GM18499 (cell line): Measurements from ENCODE around the gene FUBP1.
"Not testable (repeated sequence)": the region's sequence is repeated elsewhere in the genome, so short reads cannot be mapped to it uniquely, and the experiment has no call there.

Source experiments
- ATAC-seq: cut with Tn5 transposase; IDR thresholded peaks from one replicate; pipeline ENCODE4 v1.9.1; 2021; ENCODE audit warnings: moderate number of reproducible peaks; ENCODE audit not compliant: insufficient read depth, unreplicated experiment

Gene FUBP1

DNA sequence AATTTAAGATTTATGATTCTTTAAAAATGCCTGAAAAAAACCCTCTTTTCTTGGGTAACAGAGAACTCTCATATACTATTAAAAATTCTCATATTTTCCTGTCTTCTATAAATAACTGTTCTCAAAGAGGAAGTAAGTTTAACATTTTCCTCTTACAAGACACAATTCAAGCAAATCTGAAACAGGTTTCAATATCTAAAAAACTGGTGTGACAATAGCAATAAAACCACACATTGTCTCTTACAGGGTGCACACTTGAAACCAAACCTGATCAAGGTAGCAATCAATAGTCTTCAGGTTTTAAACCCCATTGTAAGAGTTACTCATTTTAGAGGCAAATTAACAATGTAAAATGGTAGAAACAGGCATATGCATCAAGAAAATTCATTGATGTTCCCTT is 28.0 kb downstream of the FUBP1 start:
- ATAC-seq = peak; percentile 67

DNA sequence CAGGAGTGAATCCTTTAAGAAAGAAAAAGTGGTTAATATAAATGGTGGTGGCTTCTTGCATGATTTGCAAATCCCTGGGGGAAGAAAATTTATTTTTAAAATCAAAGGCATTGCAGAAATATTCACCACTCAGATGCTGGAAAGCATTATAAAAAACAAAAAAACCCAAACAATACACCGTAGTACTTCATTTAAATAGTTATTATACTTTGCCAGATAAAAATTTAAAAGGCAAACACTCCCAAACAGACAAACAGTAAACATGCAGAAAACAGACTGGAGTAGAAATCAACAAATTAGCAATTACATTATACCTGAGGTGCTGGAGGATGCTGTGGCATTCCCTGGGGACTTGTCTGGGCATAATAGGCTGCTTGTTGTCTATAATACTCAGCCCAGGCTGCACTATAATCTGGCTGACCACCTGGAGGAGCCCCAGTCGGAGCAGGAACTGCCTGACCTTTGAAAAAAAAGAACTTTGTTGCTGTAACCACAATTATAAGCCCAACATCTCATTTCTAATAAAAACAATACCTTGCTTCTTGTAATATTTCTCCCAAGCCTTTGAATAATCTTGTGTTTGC is 29.9 kb downstream of the FUBP1 start:
- ATAC-seq = no peak

DNA sequence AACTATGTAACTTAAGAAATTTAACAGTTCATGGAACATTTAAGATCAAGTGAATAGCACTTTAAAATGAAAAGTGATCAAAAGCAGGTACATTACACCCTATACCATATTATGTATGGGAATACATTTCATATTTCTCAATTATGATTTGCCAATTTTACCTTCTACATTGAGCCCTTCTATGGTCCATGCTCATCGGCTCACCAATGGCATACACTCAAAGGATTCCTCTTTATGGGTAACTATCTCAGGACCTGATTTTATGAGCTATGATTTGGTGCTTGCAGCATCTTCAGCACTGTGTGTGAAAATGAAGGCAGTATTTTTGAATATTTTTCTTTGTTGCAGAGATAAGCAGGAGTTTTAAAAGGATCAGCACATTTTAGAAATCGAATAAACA is 33.5 kb downstream of the FUBP1 start:
- ATAC-seq = no peak

DNA sequence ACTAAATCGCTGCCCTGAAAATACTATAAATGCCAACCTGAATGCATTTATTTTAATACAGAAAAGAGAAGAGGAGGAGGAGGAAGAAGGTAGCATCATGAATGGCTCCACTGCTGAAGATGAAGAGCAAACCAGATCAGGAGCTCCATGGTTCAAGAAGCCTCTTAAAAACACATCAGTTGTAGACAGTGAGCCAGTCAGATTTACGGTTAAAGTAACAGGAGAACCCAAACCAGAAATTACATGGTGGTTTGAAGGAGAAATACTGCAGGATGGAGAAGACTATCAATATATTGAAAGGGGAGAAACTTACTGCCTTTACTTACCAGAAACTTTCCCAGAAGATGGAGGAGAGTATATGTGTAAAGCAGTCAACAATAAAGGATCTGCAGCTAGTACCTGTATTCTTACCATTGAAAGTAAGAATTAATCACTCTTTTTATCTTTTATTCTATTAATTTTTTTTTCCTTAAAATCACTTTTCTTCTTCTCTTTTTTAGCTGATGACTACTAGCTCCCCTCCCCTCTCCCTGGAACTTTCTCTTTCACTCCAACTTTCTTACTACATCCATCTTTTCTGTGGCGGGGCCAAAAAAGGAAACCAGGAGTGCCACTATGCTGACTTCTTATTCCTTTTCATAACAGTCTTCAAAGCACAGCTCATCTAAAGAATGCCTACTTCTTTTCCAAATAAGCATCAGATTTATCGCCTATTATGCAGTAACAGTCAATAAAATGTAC is 36.3 kb downstream of the FUBP1 start:
- no peak for ATAC-seq

DNA sequence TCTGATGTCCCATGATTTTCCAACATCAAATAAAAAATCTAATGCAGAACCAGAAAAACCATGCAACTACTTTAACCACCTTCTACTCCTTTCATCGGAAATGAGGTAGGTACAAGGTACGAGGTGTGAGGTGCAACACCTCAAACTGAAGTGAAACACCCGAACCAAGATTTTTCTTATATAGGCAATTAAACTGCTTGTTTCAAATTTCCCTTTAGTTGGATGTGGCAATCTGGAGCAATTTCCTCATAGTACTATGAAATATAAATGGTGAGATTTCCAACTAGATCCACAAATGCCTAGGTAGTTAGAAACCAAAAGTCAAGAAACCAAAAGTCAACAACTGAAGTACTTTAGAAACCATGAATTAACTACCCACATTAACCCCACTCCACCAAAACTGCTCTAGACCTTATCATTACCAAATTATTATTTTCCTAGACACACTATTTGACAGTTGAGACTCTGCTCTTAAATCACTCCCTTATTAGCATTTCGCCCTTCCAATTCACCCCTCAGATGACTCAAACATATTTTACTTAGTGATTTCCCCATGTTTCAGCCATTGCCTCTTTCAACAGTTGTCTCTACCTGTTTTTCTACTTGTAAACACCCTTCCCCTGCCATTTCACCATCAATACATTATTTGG is 37.8 kb downstream of the FUBP1 start:
- ATAC-seq = no peak

DNA sequence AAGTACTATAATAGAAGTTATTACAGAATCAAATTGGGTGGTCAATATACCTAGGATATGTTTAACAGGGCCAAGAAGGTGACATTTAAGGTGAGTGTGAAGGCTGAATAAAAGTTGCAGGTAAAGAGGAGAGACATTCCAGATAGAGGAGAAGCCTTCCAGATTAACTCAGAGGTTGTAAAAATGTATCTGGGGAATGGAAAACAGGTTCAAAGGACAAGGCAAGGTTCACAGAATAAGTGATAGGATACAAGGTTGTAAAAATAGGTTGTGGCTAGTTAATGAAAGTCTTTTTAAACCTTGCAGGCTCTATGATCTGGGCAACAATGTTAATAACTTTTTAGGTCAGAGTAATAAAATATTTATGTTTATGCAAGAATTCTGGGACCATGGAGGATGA is 40.2 kb downstream of the FUBP1 start:
- ATAC-seq = no peak

DNA sequence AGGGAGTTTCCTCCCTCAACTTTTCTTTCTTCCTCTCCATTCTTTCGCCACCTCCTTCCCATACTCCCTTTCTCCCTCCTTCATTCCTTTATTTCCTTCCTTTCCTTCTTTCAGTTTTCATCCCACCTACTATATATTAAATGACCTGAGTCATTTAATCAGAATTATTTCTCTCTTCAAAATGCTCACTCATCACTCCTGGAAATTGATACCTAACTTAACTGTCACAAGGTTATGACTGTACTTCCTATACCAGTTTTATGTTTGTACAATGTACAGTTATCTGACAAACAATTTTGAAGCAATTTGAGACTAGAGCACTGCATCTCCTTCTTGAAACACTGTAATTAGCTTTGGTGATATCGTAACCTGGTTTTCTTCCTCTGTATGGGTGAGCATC is 49.1 kb downstream of the FUBP1 start:
- ATAC-seq = no peak

DNA sequence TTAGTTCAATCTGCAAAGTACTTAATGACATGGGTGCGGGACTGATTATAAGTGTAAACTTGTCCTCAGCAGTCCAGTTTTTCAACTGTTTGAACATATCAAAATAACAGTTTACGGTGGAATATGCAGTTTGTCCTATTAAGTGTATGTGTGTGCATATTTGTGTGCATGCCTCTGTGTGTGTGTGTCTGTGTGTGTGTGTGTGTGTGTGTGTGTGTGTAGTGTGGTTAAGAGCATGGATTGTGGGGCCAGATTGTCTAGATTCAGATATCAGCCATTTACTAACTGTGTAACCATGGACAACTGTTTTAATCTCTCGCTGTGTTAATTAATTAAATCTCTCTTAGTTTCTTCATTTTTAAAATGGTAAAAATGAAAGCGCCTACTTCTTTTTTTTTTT is 51.5 kb downstream of the FUBP1 start:
- ATAC-seq = no peak

DNA sequence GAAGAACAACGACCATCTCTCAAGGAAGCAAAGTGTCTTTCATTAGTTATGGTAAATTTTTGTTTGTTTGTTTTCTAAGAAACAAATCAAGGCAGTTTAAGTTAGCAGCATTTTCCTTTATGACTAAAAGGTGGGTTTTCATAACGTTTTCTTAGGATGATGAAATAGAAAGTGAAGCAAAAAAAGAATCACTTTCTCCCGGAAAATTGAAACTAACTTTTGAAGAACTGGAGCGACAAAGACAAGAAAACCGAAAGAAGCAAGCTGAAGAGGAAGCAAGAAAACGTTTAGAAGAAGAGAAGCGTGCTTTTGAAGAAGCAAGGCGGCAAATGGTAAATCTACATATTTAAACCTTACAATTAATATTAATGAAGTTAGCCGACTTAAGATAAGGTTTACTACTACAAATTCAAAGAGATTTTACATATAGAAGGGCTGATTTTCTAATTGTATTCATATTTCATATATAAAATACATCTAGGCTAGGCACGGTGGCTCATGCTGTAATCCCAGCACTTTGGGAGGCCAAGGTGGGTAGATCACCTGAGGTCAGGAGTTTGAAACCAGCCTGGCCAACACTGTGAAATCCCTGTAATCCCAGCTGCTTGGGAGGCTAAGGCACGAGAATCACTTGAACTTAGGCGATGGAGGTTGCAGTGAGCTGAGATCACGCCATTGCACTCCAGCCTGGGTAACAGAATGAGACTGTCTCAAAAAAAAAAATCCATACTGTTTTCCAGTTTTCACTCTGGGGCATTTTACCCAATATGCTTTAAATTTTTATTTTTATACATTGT is 52.1 kb downstream of the FUBP1 start:
- peak; percentile 51 for ATAC-seq

DNA sequence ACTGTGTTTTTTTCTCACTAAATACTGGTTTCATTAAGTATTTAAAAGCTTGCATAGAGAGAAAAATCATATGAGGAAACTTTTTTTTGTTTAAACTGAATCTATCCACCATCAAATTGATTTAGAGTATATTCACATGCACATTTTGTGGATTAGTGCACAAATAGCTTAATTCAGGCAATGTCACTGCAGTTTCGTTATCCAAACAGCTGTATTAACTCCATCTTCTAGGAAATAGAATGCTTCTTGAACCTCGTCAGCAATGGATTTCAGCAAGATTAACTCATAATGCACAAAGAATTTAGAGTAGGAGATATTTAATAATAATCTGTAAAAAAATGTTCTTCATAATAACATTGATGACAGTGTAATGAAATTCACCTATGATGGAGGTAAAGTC is 52.9 kb downstream of the FUBP1 start:
- no peak for ATAC-seq

DNA sequence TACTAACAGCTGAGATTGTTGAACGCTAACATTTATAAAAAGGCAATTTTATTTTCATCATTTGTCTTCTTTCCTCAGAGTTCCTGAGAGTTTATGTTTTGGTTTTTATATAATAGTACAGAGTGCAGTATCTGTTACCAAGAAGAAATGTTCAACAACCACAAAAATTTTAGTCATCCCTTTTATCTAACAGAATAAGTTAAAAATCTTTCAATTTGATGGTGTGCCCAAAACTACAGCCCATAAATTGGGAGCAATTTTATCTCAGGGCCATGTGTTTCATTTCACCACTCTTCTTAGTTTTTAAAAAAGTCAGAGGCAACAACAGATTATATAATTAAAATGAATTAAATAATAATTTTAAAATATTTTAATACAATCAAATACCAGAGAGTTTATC is 53.4 kb downstream of the FUBP1 start:
- ATAC-seq = no peak

DNA sequence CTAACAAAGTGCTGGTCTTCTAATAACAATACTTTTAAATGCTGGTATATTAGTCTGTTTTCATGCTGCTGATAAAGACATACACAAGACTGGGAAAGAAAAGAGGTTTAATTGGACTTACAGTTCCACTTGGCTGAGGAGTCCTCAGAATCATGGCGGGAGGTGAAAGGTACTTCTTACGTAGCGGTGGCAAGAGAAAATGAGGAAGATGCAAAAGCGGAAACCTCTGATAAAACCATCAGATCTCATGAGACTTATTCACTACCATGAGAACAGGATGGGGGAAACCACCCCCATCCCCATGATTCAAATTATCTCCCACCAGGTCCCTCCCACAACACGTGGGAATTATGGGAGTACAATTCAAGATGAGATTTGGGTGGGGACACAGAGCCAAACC is 60.0 kb downstream of the FUBP1 start:
- ATAC-seq = not testable (repeated sequence)

DNA sequence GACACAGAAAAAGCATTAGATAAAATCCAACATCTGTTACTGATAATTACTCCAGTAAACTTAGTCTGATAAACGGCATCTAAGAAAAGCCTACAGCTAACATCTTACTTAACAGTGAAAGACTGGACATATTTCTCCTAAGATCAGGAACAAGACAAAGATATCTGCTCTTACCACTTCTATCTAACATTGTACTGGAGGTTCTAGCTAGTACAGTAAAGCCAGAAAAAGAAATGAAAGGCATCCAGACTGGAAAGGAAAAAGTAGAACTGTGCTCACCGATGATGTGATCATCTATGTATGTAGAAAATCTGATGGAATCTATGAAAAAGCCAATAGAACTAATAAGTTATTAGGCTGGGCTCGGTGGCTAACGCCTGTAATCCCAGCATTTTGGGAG is 68.8 kb downstream of the FUBP1 start:
- no peak for ATAC-seq

DNA sequence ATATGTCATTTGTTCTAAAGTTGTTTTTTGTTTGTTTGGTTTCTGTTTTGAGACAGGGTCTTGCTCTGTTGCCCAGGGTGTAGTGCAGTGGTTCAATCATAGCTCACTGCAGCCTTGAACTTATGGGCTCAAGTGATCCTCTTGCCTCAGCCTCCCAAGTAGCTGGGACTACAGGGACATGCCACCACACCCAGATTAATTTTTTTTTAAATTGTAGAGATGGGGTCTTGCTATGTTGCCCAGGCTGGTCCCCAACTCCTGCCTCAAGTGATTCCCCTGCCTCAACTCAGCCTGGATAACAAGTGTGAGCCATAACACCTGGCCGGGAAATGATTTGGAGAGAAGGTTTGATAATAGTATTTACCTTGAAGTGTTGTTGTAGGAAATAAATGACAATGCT is 72.2 kb downstream of the FUBP1 start:
- no peak for ATAC-seq

DNA sequence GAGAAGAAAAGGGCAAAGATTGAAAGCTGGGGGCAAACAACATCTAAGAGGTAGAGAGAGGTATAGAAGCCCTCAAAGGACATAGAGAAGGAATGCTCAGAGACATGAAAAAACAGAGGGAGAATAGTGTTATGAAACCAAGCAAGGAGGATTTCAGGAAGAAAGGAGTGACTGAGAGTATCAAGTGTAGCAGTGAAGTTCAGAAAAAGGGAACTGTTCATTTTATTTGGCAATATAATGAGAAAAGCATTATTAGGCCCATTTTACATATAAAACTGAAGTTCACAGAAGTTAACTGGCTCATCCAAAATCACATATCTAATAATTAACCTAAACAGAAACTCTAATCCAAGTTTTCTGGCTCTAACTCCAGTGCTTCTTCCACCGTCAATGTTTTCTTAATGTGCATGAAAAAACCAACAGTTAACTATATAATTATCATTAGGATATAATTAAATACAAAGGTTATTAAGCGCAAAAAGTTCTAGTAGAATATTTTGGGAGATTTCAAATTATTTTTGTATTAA is 72.8 kb downstream of the FUBP1 start:
- no peak for ATAC-seq

DNA sequence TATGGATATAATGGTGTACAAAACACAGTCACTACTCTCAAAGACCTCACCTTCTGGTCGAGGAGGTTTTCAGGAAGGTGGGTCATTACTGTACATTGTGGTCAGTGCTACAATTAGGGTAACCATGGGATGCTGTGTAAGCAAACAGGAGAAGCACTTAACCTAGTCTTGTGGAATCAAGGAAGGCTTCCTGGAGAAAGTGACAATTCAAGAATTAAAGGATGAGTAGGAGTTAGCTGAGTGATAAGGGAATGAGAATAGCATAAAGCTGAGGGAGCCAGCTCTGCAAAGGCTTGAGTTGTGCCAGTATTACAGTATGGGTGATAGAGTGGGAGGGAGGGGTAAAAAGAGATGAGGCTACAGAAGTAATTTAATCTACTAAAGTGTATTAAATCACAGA is 73.3 kb downstream of the FUBP1 start:
- no peak for ATAC-seq

DNA sequence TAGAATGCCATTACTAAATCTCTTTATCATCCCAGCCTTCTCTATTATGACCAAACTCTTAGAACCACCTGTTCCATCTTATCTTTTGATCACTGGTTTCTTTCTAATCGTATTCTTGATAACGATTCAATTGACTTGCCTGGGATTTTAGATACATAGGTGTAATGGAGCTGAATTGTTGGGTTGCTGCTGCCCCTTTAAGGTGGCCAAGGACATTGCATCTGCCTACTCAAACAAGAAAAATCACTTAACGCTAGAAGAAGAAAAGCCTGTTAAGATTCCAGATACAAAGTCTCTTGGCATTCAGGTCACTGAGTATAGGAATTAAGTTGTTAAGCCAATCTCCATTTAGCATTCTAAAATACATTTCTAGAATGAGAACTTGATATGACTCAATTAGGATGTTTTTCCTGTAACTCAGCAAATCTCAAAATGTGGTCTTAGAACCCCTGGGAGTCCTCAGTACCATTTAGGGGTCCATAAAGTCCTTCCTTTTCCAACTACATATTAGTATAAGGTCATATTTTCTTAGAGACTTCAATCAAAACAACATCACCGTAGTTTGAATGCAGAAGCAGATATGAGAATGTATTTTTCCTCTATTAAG is 78.1 kb downstream of the FUBP1 start:
- ATAC-seq = no peak

DNA sequence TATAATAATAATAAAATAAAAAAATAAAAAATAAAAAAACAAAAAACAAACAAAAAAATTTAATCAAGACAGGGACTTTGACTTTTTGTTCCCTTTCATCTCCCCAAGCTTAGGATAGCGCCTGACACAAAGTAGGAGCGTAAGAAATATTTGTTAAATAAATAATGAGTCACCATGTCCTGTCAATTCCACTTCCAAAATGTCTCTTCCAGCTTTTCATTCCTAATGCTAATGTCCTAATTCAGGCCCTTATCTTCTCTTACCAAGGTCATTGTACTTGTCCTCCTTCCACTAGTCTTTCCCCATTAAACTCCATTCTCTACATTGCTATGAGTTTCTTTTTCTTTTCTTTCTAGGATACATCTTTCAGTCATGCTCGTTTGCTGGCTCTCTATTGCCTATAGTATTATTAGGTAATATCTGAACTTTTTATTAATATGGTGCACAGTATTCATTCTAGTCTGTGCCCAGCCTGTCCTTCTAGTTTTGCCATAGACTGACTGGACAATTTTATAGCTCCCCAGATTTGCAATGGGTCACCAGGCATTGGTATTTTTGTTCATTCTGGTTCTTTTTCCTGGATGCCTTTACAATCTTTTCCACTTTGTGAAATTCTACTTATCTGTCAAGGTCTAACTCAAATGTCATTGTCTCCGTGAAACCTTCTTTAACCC is 79.1 kb downstream of the FUBP1 start:
- no peak for ATAC-seq
